ENCODE data around the gene GATC. TPM values are rescaled to one million over a fixed set of nuclear protein-coding genes. Genes with fewer than 3 reads are reported as not detected.

GATC gene
- total and polyA plus RNA-seq, 10 of the 15 experiments (the other 5 are each of a cell fraction or from before 2014, with no cell fraction given), result 5.1 to 40.3 (median 22.9) TPM

DNA sequence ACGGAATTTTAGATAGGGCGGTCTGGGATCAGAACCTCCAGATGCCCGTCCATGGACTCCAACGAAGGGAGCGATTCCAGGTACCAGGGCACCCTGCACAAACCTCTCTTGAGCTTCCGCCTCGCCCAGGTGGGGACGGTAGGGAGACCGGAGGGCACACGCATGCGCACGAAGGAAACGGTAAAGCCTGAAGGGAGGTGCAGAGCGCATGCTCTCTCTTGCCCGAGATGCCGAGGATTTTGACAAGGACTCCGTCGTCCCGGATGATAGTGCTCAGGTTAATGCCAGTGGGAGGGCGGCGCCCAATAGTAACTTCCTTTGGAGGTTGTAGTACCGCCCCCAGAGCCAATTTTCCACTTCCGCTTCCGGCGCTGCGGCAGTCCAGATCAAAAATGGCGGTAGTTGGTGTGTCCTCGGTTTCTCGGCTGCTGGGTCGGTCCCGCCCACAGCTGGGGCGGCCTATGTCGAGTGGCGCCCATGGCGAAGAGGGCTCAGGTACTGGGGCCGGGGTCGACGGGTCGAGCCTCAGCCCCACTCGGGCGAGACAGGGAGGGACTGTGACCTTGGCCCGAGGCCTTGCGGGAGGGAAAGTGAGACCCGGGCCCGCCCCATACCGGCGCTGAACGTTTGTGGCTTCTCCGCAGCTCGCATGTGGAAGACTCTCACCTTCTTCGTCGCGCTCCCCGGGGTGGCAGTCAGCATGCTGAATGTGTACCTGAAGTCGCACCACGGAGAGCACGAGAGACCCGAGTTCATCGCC lies 8.3 kb upstream of the GATC start, which contains the start of gene COX6A1 (continued):
- TF ChIP-seq RCOR1 (conservative IDR thresholded peaks at IDR 0.05; ENCODE audit: low read depth, low read length) (no peak), ZNF384 (IDR thresholded peaks at IDR 0.05; ENCODE audit: borderline replicate concordance, low read depth, low read length) (no peak), GATAD2B (conservative IDR thresholded peaks at IDR 0.05; ENCODE audit: low read depth) (no peak), TARDBP (IDR thresholded peaks at IDR 0.05; ENCODE audit: borderline replicate concordance) (0 out of 2 replicates have a peak, but pooled peaks have one; percentile 49), CREB1 (IDR thresholded peaks at IDR 0.05; ENCODE audit: low read depth) (peak; percentile 53; the same call in 1 of the 2 replicates), ATF7 (IDR thresholded peaks at IDR 0.05; ENCODE audit: low read depth) (peak; percentile 14; the same call in 1 of the 2 replicates), SPI1 (IDR thresholded peaks at IDR 0.05; ENCODE audit: borderline replicate concordance, insufficient read depth, low read depth, low read length) (peak; percentile 80), HCFC1 (IDR thresholded peaks at IDR 0.05; ENCODE audit: low read length) (peak; percentile 18; the same call in 1 of the 2 replicates), BMI1 (IDR thresholded peaks at IDR 0.05; ENCODE audit: borderline replicate concordance) (no peak), EP300 (IDR thresholded peaks at IDR 0.05; ENCODE audit: borderline replicate concordance in 1 of 2, control insufficient read depth in 1 of 2, low read depth in 2 of 2, low read length in 2 of 2) (0 out of 4 replicates have a peak, but pooled peaks of 1 of the 2 experiments have one; percentile 27), BHLHE40 (IDR thresholded peaks at IDR 0.05; ENCODE audit: borderline replicate concordance in 1 of 2, low read depth in 2 of 2, low read length in 1 of 2) (peak in 1 of 2 experiments; percentile 11; a peak in 1 of 4 replicates), FOXK2 (IDR thresholded peaks at IDR 0.05) (no peak), TAF1 (IDR thresholded peaks at IDR 0.05; ENCODE audit: borderline replicate concordance, low read depth, low read length) (peak; percentile 91), ESRRA (IDR thresholded peaks at IDR 0.05; ENCODE audit: low read length) (no peak; the same call in none of the 2 replicates), SP1 (IDR thresholded peaks at IDR 0.05; ENCODE audit: low read depth, low read length) (peak; percentile 38), ZNF274 (IDR thresholded peaks at IDR 0.05; ENCODE audit: insufficient read depth, insufficient read length) (no peak), NFYB (IDR thresholded peaks at IDR 0.05; ENCODE audit: insufficient read depth, low read depth, low read length) (peak; percentile 64; the same call in 1 of the 2 replicates), ETV6 (conservative IDR thresholded peaks at IDR 0.05 in 1 of 2, IDR thresholded peaks at IDR 0.05 in 1 of 2; ENCODE audit: borderline replicate concordance in 1 of 2, low read depth in 1 of 2) (peak in 1 of 2 experiments; percentile 32; a peak in 1 of 4 replicates), GABPA (IDR thresholded peaks at IDR 0.05; ENCODE audit: low read depth) (peak; percentile 92), CBFB (IDR thresholded peaks at IDR 0.05; ENCODE audit: low read depth) (peak; percentile 69), NRF1 (conservative IDR thresholded peaks at IDR 0.05; ENCODE audit: low read depth, low read length) (peak; percentile 98), MXI1 (IDR thresholded peaks at IDR 0.05; ENCODE audit: low read depth, low read length) (peak; percentile 76), RB1 (IDR thresholded peaks at IDR 0.05; ENCODE audit: borderline replicate concordance) (0 out of 2 replicates have a peak, but pooled peaks have one; percentile 69), WRNIP1 (IDR thresholded peaks at IDR 0.05; ENCODE audit: borderline replicate concordance, low read depth, low read length) (0 out of 2 replicates have a peak, but pooled peaks have one; percentile 62), RBBP5 (conservative IDR thresholded peaks at IDR 0.05) (no peak), KAT2A (conservative IDR thresholded peaks at IDR 0.05; ENCODE audit: control insufficient read depth, low read depth, low read length) (no peak)
- TF ChIP-seq, protein P1, sequence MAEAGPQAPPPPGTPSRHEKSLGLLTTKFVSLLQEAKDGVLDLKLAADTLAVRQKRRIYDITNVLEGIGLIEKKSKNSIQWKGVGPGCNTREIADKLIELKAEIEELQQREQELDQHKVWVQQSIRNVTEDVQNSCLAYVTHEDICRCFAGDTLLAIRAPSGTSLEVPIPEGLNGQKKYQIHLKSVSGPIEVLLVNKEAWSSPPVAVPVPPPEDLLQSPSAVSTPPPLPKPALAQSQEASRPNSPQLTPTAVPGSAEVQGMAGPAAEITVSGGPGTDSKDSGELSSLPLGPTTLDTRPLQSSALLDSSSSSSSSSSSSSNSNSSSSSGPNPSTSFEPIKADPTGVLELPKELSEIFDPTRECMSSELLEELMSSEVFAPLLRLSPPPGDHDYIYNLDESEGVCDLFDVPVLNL (IDR thresholded peaks at IDR 0.05; ENCODE audit: low read depth, low read length), result no peak
- TF ChIP-seq, protein P2, sequence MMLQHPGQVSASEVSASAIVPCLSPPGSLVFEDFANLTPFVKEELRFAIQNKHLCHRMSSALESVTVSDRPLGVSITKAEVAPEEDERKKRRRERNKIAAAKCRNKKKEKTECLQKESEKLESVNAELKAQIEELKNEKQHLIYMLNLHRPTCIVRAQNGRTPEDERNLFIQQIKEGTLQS (IDR thresholded peaks at IDR 0.05; ENCODE audit: borderline replicate concordance, extremely low read depth, low read depth, low read length), result no peak
- TF ChIP-seq, protein P3, sequence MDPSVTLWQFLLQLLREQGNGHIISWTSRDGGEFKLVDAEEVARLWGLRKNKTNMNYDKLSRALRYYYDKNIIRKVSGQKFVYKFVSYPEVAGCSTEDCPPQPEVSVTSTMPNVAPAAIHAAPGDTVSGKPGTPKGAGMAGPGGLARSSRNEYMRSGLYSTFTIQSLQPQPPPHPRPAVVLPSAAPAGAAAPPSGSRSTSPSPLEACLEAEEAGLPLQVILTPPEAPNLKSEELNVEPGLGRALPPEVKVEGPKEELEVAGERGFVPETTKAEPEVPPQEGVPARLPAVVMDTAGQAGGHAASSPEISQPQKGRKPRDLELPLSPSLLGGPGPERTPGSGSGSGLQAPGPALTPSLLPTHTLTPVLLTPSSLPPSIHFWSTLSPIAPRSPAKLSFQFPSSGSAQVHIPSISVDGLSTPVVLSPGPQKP (IDR thresholded peaks at IDR 0.05; ENCODE audit: low read depth, low read length), result peak; percentile 96

Measured in GM12878 (cell line).